GM18519 (cell line): ENCODE data around the gene SLCO3A1.

Experiments
- ATAC-seq: cut with Tn5 transposase; IDR thresholded peaks from one replicate; pipeline ENCODE4 v1.9.1; 2021; ENCODE audit warnings: mild to moderate bottlenecking, moderate library complexity; ENCODE audit not compliant: unreplicated experiment, low FRiP score

The SLCO3A1 gene

GRCh38 chr15:92021792-92022191, 168.3 kb downstream of the SLCO3A1 start:
- no peak for ATAC-seq

GRCh38 chr15:92023965-92024364, 170.5 kb downstream of the SLCO3A1 start:
- ATAC-seq = no peak

GRCh38 chr15:92025706-92026270, 172.3 kb downstream of the SLCO3A1 start:
- no peak for ATAC-seq

GRCh38 chr15:92028389-92028724, 174.8 kb downstream of the SLCO3A1 start:
- no peak for ATAC-seq

GRCh38 chr15:92029767-92030166, 176.3 kb downstream of the SLCO3A1 start:
- no peak for ATAC-seq

GRCh38 chr15:92033314-92033713, 179.8 kb downstream of the SLCO3A1 start:
- no peak for ATAC-seq

- no peak for ATAC-seq
Measured at GRCh38 chr15:92033723-92034122, 180.2 kb downstream of the SLCO3A1 start.

- no peak for ATAC-seq
Measured at GRCh38 chr15:92034227-92034626, 180.7 kb downstream of the SLCO3A1 start.

- no peak for ATAC-seq
Measured at GRCh38 chr15:92035551-92035950, 182.0 kb downstream of the SLCO3A1 start.

- no peak for ATAC-seq
Measured at GRCh38 chr15:92035961-92036360, 182.5 kb downstream of the SLCO3A1 start.

- ATAC-seq = no peak
Measured at GRCh38 chr15:92037491-92037890, 184.0 kb downstream of the SLCO3A1 start.

- ATAC-seq = no peak
Measured at GRCh38 chr15:92040350-92040749, 186.8 kb downstream of the SLCO3A1 start.

GRCh38 chr15:92041371-92041770, 187.9 kb downstream of the SLCO3A1 start:
- ATAC-seq = no peak

GRCh38 chr15:92043283-92043682, 189.8 kb downstream of the SLCO3A1 start:
- no peak for ATAC-seq

- no peak for ATAC-seq
Measured at GRCh38 chr15:92044203-92044909, 190.8 kb downstream of the SLCO3A1 start.

- ATAC-seq = no peak
Measured at GRCh38 chr15:92047900-92048299, 194.4 kb downstream of the SLCO3A1 start.

- no peak for ATAC-seq
Measured at GRCh38 chr15:92048739-92049138, 195.2 kb downstream of the SLCO3A1 start.

GRCh38 chr15:92049290-92049989, 195.9 kb downstream of the SLCO3A1 start:
- ATAC-seq = no peak

- ATAC-seq = no peak
Measured at GRCh38 chr15:92050220-92050898, 196.9 kb downstream of the SLCO3A1 start.

- no peak for ATAC-seq
Measured at GRCh38 chr15:92051716-92052115, 198.2 kb downstream of the SLCO3A1 start.

- no peak for ATAC-seq
Measured at GRCh38 chr15:92053753-92054316, 200.3 kb downstream of the SLCO3A1 start.
